NT2/D1 (cell line): ENCODE measurements around the gene SPTSSA.

Experiments used
- SUZ12 ChIP-seq: IDR thresholded peaks from 2 replicates; pipeline ENCODE4 v1.6.1; 2011; ENCODE audit not compliant: insufficient read length, insufficient read depth; ENCODE audit errors: extremely low read depth
- YY1 ChIP-seq: IDR thresholded peaks from 2 replicates; pipeline ENCODE4 v1.6.1; 2011; ENCODE audit not compliant: insufficient read length, insufficient read depth
- ZNF274 ChIP-seq: IDR thresholded peaks from 2 replicates; pipeline ENCODE4 v1.6.1; 2011; ENCODE audit warnings: mild to moderate bottlenecking, low read depth, low read length

DNA sequence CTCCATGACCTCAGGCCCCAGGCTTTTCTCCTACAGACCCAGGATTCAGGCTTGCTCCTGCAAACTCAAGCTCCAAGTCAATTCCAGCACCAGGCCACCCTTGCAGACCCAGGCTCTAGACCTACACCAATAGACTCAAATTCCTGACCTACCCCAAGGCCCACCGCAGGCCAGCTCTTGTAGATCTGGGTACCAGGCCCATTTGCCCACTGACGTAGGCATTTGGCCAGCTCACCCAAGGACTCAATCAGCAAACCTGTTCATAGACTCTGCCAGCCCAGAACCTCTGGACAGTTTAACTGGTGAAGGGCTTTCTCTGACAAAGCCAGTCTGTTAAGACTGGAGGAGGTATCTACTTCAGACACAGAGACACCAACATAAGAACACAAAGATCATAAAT, 52.3 kb downstream of the SPTSSA start:
- TF ChIP-seq YY1 (no peak), ZNF274 (no peak), SUZ12 (no peak)
